NCI-H2227 (cell line): ENCODE measurements around the gene TNNT3.
"Not testable (repeated sequence)": the region's sequence is repeated elsewhere in the genome, so short reads cannot be mapped to it uniquely, and the experiment has no call there.

Experiments used
- DNase-seq: peaks from one replicate; lab custom pipeline; 2025; ENCODE audit not compliant: unreplicated experiment; lab: John Stamatoyannopoulos, UW

TNNT3 gene

DNA sequence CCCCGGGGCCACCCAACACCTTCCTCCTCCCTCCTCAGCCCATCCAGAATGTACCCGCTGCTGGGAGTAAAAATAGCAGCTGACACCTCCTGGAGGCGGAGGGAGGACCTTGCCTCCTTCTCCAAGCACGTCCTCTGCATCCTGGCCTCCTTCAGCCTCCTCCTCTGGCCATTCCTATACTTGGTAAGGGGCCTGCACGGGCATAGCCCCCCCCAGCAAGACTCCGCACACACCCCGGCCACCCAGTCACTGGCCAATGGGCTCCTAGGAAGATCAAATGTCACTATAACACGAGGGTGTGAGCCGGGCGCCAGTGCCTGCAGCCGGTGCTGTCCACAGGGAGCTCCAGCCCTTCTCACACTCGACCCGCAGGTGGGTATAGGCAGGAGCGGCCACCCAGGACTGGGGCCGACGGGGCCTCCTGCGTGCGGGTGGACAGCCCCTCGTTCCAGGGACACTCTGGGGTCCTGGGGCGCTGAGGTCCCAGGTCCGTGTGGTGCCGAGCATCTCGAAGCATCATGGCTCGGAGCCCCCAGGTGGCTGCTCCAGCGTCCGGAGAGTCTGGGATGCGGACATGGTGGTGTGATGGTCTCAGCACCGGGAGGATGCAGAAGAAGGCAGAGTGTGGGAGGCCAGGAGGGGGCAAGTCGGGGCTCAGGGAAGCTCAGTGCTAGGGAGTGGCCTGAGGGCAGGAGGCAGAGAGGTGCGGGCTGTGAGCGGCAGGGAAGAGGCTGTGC lies at the start of gene TNNT3:
Gene TNNT3, plus strand, starts transcription at position 313 of the 737 bp plus-strand sequence. CDS start 3,172 bp downstream, outside the sequence.
- DNase-seq, result no peak

DNA sequence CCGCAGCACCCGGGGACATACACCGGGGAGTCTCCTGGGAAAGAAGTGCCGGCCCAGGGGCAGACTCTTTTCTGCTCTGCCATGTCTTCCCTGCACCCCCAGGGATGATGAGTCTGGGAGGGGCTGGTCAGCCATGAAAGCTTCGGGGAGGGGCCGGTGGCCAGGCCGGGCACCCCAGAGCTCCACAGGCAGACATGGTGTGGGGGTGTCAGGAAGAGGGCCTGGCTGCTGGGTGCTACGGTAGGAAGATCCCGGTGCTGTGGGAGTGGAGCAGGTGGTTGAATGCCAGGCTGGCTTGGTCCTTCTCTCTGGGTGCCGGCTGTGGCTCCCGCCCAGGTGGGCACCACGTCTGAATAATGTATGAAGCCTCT lies 49.2 kb upstream of the TNNT3 start:
- no peak for DNase-seq

DNA sequence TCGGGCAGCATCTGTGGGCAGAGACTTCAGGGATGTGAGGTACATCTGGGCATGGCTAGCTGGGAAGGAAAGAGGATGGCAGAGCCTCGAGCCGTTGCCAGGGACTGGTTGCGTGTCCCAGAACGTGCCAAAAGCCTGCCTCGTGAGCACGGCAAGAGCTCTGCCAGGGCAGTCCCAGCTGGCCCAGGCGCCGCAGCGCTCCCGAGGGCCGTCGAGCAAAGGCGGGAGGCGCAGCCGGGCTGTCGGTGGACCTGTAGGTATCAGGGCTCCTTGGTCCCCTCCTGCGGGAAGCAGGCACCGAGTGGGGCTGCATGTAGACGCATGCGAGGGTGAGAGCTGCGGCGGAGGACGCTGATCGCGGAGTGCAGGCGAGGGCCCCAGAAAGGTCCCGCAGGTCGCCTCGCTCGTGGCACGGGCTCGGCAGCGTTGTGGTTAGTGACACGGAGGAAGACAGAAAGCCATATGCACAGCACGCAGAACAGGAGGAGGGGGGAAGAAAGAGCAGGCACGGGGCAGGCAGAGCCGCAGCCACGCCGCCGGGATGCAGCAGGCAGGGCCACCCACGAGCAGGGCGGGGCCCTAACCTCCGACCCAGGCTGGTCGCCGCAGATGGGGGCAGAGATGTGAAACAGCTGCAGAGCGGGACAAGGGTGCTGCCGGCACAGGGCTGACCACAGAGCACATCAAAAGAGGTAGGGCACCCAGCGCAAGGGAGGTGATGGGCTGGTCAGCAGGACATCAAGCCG lies 48.6 kb upstream of the TNNT3 start:
- DNase-seq, result no peak

DNA sequence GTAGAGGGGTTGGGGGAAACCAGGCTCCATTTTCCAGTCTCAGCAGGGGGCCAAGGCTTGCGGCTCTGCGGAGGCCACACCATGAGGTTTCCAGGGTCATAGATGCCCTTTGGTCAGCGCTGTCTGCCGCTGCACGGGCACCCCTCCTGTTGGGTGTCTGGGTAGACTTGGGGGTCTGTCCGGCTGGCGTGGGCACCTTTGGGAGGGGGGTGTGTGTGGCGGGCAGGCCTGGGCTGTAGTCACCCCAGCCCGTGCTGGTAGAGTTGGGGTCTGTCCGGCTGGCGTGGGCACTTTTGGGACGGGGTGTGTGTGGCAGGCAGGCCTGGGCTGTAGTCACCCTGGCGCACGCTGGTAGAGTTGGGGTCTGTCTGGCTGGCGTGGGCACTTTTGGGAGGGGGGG lies 48.0 kb upstream of the TNNT3 start:
- DNase-seq, result no peak

DNA sequence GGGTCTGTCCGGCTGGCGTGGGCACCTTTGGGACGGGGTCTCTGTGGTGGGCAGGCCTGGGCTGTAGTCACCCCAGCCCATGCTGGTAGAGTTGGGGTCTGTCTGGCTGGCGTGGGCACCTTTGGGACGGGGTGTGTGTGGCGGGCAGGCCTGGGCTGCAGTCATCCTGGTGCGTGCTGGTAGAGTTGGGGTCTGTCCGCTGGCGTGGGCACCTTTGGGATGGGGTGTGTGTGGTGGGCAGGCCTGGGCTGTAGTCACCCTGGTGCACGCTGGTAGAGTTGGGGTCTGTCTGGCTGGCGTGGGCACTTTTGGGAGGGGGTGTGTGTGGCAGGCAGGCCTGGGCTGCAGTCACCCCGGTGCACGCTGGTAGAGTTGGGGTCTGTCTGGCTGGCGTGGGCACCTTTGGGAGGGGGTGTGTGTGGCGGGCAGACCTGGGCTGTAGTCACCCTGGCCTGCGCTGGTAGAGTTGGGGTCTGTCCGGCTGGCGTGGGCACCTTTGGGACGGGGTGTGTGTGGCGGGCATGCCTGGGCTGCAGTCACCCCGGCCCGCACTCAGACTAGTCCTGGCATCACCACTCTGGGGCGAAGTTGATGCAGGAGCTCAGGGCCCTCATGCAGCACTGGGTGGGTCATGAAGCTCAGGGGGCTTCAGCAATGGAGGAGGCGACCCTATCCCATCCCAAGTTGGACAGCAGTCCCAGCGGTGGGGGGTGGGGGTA lies 47.1 kb upstream of the TNNT3 start:
- DNase-seq, result no peak

DNA sequence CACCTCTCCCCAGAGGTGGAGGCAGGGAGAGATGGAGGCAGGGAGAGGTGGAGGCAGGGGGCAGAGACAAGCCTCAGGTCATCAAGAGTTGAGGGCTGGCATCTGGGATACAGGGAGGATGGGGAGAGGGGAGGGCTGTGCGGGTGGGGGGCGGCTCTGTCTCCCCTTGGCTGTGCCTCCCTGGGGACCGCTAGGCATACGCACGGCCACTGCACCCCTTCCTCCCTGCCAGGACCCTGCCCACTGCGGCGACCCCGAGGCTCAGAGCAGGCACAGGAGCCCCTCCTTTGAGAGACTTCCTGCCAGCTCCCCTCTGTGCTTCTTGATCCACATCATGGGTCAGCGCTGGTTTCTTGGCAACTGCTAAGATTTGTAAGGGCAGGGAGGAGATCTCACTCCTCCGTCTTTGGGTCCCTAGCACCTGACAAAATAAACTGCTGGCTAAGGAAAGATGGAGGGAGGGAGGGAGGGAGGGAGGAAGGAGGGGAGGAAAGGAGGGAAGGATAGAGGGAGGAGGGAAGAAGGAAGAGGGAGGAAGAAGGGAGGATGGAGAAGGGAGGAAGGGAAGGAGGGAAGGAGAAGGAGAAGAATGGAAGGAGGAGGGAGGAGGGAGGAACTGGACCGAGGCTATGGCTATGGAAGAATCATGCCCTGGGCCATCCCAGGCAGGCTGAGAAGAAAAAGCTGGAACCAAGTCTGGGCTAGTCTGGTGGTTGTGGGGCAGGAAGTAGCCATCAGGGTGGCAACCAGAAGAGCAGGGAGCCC lies 46.3 kb upstream of the TNNT3 start:
- peak; percentile 24 for DNase-seq

DNA sequence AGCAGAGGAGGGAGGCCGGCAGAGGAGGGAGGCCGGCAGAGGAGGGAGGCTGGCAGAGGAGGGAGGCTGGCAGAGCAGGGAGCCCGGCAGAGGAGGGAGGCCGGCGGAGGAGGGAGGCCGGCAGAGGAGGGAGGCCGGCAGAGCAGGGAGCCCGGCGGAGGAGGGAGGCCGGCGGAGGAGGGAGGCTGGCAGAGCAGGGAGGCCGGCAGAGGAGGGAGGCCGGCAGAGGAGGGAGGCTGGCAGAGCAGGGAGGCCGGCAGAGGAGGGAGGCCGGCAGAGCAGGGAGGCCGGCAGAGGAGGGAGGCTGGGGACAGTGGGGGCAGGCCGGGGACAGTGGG lies 45.7 kb upstream of the TNNT3 start:
- not testable (repeated sequence) for DNase-seq

DNA sequence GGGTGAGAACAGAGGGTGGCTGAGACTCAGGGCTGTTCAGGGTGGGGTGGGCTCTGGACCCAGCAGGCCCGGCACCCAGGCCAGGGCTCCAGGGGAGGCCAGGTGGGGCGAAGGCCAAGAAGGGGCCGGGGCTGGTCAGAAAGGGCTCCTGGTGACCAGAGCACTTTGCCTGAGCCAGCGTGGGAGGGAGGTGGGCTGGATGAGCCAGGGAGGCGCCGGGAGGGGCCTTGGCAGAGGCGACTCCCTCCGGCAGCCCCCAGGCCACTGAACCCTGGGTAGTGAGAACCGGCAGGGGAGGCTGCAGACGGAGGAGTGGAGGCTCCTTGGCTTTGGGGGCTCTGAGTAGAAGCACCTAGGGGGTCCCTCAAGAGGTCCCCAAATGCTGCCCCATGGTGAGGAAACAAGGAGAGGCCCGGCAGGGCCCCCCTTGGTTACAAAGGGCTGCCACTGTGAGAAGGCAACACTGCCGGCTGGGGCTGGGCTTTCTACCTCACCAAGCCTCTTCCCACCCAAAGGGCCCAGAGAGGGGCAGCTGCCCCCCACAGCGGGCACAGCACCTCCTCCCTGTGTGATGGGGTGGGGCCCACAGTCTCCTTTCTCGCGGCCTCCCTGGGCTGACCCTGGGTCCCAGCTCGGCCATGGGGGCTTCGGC lies 44.9 kb upstream of the TNNT3 start:
- not testable (repeated sequence) for DNase-seq

DNA sequence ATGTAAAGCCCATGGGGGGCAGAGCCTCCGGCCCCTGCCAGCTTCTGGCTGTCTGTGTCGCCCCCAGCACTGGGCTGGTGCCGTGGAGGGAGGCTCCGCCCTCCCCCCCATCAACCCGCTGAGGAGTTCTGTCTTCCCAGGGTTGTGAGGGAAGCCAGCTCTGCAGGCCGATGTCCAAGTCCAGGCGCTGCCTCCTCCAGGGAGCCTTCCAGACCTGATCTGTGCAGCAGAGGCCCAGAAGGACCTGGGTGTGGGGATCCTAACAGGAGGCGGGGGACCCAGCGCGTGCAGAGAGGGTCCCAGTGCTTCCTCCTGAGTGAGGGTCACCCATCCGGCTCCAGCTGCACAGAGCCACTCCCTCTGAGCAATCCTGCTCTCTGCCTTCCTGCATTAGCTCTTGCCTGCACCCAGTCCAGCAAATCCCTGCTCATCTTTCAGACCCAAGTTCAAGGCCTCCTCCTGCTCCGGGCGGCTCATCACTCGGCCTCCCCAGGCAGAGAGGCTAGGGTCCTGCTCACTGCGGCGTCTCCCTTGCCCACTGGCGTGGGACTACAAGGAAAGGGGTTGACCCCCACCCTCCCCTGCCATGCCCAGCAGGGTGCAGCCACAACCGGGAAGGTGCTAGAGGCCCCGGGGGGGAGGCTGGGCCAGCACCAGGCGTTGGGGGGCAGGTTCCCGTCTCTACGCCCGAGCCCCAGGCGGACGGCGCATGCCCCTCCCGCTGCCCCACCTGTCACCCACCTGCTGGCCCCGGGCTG lies 44.2 kb upstream of the TNNT3 start:
- DNase-seq, result no peak

DNA sequence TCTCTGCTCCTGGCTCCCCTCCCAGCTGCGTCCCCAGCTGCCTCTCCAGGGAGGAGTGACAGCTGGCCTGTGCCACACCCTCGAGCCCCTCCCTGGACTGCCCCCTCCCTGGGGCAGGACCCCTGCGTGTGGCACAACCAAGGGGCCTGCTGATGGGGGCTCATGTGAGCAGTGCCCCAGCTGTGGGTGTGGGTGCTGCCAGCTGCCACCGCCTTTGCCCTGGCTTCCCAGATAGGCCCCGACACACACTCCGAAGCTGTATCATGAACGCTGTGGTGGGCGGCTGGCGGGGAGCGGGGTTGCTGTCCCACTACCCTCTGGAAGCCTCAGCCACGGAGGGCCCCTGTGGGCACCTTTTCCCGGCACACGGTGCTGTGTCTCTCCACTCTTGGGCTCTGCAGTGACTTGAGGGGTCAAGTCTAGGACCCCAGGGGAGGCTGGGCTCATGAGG lies 43.6 kb upstream of the TNNT3 start:
- DNase-seq, result not testable (repeated sequence)

DNA sequence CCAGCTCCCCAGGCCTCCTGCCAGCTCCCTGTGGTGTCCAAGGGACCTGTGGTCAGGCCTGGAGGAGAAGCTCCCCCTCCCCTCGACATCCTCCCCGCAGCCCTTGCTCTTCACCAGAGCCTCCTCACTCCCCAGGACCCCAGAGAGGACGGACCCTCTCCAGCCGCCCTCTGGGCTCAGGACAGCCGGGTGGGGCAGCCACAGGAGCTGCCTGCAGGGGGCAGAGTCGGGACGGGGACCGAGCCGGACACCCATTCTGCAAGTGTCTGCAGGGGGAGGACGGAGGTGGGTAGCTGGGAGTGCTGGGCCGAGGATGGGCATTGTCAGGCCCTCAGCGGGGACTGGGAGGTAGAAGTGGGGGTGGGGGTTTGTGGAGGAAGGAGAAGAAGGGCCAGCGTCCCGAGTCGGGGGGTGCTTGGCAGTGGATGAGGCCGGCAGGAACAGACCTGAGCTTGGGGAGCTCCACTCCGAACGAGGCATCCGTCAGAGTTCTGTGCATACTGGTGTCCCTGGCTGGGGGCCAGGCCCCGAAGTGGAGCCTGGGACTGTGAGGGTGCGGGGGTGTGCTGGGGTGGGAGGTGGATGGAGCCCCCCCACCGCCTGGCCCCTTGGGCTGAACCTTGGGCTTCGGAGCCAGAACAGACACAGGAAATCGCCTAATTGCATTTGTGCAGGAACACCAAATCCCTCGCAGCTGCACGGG lies 43.0 kb upstream of the TNNT3 start:
- no peak for DNase-seq

DNA sequence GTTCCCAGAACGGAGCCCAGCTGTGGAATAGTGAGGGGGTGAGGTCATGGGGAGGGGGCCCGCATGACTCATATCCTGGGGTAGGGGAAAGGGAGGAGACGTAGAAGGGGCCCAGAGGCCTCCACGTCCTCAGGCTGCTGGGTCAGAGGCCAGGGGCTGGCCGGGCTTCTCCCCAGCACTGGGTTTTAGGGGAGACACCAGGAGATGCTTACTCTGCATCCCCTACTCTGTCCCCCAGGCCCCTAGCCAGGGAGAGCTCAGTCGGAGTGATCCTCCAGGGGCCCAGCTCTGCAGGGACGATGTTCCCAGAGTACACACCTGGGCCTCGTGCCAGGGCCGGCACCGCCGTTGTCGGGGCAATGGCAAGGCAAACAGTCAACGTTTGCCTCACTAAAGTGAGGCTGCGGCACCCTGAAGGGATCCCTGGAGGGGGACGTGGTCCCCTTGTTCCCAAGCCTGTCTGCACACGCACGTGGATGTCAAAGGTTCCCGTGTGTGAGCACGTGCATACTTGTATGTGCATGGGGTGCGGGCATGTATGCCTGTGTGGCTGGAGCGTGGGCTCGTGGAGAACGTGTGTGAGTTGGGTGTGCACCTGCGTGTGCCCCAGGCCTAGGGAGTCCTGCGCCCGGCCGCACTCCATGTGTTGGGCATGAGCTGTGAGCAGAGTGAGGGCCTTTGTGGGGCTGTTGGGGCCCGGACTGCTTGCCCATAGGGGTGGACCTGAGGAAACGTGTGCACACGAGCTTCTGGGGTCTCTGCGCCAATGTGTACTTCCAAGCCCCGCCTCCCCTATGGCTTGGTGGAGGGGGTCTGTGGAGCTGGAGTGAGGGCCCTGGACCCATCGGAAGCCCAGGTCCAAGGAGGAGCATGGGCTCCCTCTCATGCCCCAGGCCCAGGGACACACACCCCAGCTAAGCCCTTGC lies 42.0 kb upstream of the TNNT3 start:
- no peak for DNase-seq

DNA sequence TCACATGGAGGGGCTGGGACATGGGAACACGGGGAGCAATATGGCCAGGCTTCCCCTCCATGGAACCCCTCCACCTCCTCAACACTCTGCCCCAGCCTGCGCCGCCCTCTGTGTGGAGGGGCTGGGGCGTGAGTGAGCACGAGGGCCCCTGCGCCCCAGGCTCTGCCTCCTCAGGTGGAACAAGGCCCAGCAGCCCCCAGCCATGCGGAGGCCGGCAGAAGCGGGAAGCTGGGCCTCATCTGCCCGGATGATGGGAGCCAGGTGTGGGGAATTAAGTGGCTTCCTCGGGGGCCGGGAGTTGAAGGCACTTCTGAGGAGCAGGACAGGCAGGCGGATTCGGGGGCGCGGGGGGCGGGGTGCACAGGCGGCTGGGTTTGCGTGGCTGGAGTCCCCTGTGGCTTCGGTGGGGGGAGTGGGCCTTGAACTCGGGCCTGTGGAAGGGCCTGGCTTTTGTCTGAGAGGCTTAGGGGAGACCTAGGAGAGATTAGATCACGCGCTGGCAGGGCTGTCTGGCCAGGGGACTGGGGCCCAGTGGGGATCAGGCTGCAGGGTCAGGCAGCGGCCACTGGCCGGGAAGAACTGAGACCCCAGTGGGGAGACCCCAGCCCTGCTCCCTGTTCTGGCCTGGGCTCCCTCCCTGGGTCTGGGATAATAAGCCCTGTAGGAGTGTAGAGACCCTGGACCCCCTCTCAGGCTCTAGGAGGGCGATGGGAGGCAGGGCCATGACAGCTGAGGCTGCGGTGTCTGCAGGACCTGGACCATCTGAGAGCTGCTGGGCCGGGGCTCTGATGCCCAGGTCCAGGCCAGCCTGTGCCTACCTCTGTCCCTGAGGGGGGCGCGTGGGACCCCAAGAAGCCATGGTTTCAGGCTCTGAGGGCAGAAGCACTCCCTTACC lies 41.1 kb upstream of the TNNT3 start:
- DNase-seq, result no peak

DNA sequence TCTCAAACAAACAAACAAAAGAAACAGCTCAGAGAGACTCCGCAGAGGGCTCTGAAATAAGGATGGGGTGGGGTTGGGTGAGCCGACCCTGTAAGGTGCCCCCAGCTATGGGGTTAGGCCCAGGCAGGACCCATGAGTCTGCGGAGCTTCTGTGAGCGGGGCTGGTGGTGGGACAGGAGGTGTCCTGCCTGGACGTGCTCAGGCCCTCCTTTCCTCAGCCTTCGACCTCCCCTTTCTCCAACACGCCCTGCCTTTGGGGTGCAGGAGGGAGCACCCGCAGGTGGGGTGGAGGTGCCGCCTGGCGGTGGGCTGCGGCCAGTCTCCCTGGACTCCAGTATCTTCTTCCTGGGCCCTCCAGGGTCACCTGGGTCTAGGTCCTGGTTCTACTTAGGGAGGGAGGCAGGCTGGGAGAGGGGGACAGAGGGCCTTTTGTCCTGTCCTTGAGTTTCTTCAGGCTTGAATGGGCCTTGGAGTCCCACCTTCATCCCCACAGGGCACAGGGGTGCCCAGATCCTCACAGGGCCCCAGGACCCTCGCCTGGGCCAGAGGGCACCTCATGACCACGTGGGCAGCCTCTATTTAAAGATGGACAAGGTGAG lies 40.1 kb upstream of the TNNT3 start:
- no peak for DNase-seq

DNA sequence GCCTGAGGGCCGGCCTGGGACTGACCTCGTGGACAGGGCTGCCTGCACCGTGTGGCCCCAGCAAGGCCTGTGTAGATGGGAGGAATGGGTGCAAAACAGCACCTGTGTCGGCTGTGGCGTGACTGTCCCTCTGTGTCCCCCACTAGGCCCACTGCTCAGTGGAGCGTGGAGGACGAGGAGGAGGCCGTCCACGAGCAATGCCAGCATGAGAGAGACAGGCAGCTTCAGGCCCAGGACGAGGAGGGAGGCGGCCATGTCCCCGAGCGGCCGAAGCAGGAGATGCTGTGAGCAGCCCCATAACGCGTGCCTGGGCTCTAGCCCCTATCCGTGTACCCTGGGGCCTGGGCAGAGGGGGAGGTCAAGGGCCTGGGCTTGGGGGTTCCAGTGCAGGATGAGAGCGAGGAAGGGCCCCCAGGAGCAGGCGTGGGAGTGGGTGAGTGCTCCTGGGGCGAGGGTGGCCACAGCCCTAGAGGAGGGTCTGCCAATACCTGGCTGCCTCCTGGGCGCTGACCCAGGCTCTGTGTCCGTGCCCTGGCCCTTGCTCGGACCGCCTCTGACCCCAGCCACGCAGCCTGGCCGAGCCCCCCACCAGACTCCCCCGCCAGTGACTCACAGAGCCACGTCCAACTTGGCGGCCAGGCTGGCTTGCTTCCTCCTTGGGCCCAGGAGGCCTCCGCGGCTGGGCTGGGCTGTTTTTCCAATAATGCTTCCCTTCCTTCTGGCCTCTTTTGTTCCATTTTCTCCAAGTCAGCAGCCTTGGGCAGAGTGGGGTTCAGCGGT lies 39.4 kb upstream of the TNNT3 start:
- DNase-seq, result no peak

DNA sequence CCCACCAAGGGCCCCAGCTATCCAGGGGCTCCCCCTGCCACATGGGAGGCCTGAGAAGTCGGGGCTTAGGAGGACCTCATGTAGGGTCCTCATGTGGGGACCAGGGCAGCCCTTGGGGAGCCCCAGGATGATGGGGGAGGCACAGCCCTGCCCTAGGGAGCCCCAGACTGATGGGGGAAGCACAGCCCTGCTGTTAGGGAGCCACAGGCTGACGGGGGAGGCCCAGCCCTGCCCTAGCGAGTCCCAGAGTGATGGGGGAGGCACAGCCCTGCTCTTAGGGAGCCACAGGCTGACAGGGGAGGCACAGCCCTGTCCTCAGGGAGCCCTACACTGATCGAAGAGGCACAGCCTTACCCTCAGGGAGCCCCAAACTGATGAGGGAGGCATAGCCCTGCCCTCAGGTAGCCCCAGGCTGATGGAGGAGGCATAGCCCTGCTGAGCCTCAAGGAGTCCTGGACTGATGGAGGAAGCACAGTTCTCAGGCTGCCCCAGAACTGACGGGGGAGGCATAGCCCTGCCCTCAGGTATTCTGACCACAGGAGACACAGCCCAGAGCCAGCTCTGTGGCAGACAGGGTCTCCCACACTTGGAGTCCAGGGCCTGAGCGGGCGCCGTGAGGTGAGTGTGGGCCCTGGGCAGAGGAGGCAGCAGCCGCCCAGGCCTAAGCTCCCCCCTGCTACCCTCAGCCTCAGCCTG lies 38.6 kb upstream of the TNNT3 start:
- DNase-seq, result no peak
